Measurements from ENCODE around the gene PYGM. TPM values are rescaled to one million over a fixed set of nuclear protein-coding genes. Genes with fewer than 3 reads are reported as not detected.

The PYGM gene
- total and polyA plus RNA-seq, 12 donors = 1.4 to 10.1 (median 3.8) TPM

- H3K36me3 ChIP-seq (replicated peaks in 1 of 2) = no peaks in the 10 kb centered on the region
- peak in 5 of 7 donors; percentile 42 to 71 (median 44) for DNase-seq
- intact Hi-C loops (cut with DNase I) = no loop called here
- no peak overlapping the region for H3K27ac ChIP-seq
- no peak overlapping the region for H3K4me3 ChIP-seq
- H3K9me3 ChIP-seq (replicated peaks in 1 of 3) = no peaks in the 10 kb centered on the region
- H3K4me1 ChIP-seq (replicated peaks in 1 of 2) = no peaks in the 10 kb centered on the region
- no peaks in the 10 kb centered on the region for H3K27me3 ChIP-seq
- 41 to 71% (median 52%) methylated on average over 16 to 21 of the region's 21 CpGs for WGBS, 4 donors
- TF ChIP-seq CTCF (IDR thresholded peaks at IDR 0.05) (no peak), POLR2A (IDR thresholded peaks at IDR 0.05) (no peak)
Measured at GRCh38 chr11:64729851-64730382, 29.9 kb downstream of the PYGM start.

GRCh38 chr11:64728757-64729365 lies 30.9 kb downstream of the PYGM start:
- H3K27ac ChIP-seq = no peak overlapping the region
- no peak for DNase-seq
- intact Hi-C loops (cut with DNase I) = no loop called here
- WGBS, 4 donors = 89 to 92% (median 90%) methylated on average over 4 to 11 of the region's 11 CpGs
- H3K4me1 ChIP-seq (replicated peaks in 1 of 2) = no peaks in the 10 kb centered on the region
- no peak overlapping the region for H3K4me3 ChIP-seq
- no peaks in the 10 kb centered on the region for H3K36me3 ChIP-seq (replicated peaks in 1 of 2)
- no peaks in the 10 kb centered on the region for H3K9me3 ChIP-seq (replicated peaks in 1 of 3)
- TF ChIP-seq POLR2A (IDR thresholded peaks at IDR 0.05) (no peak), CTCF (IDR thresholded peaks at IDR 0.05) (no peak)
- H3K27me3 ChIP-seq = no peaks in the 10 kb centered on the region

- Histone ChIP-seq H3K4me3 (no peak overlapping the region), H3K9me3 (replicated peaks in 1 of 3) (no peaks in the 10 kb centered on the region), H3K36me3 (replicated peaks in 1 of 2) (no peaks in the 10 kb centered on the region), H3K4me1 (replicated peaks in 1 of 2) (peaks cover 3 to 6% of the 10 kb centered on the region in 2 donors), H3K27me3 (no peaks in the 10 kb centered on the region), H3K27ac (no peak overlapping the region)
- intact Hi-C loops (cut with DNase I) = no loop called here
- no peak for TF ChIP-seq POLR2A (IDR thresholded peaks at IDR 0.05)
- no peak for TF ChIP-seq CTCF (IDR thresholded peaks at IDR 0.05)
- peak in 1 of 7 donors; percentile 11 for DNase-seq
- WGBS, 4 donors = 57 to 74% (median 69%) methylated on average over 6 to 7 of the region's 7 CpGs
Measured at GRCh38 chr11:64726867-64727530, 32.8 kb downstream of the PYGM start.

GRCh38 chr11:64726211-64726641 lies 33.5 kb downstream of the PYGM start:
- no peak overlapping the region for H3K4me3 ChIP-seq
- intact Hi-C loops (cut with DNase I) = no loop called here
- TF ChIP-seq CTCF (IDR thresholded peaks at IDR 0.05) (no peak), POLR2A (IDR thresholded peaks at IDR 0.05) (no peak)
- H3K27me3 ChIP-seq = no peaks in the 10 kb centered on the region
- 48 to 80% (median 55%) methylated on average over 1 to 9 of the region's 9 CpGs for WGBS, 4 donors
- H3K4me1 ChIP-seq (replicated peaks in 1 of 2) = peaks cover 3 to 6% of the 10 kb centered on the region in 2 donors
- no peaks in the 10 kb centered on the region for H3K36me3 ChIP-seq (replicated peaks in 1 of 2)
- no peak for DNase-seq
- H3K9me3 ChIP-seq (replicated peaks in 1 of 3) = no peaks in the 10 kb centered on the region
- H3K27ac ChIP-seq = no peak overlapping the region
